ENCODE measurements around the gene CENPC. TPM values are rescaled to one million over a fixed set of nuclear protein-coding genes. Genes with fewer than 3 reads are reported as not detected.

CENPC gene
- polyA plus RNA-seq, 1 donor from 2014 or later, result 9.5 TPM

DNA sequence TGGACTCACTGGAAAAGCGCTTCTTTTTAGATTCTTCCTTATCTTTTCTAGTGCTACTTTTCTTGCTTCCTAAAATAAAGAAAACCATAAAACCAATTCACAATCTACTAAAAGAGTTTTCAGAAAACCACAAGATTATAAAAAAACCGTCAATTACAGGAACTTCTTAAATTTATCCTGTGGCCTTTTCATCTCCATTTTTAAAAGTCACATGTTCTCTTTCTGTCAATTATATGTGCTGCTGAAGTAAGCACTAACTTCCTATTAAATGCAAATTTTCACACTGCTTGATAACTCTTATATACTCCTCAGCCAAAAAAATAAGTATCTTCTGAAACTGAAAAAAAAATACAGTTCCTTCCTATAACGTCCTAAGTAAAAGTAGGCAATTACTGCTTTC lies 32.8 kb downstream of the CENPC start:
- H3F3A ChIP-seq (ENCODE audit: insufficient read depth, low read length, poor library complexity, severe bottlenecking), result no peaks in the 10 kb centered on the region
- H3K4me3 ChIP-seq (ENCODE audit: low read length), result no peak overlapping the region
- no peak overlapping the region for H2AFZ ChIP-seq (ENCODE audit: low read depth, low read length)
- H3K27ac ChIP-seq (ENCODE audit: low read length), result no peak overlapping the region
- H3K9ac ChIP-seq (ENCODE audit: low read length), result no peak overlapping the region
- no peaks in the 10 kb centered on the region for H4K20me1 ChIP-seq (ENCODE audit: insufficient read depth)
- TF ChIP-seq, protein P1, sequence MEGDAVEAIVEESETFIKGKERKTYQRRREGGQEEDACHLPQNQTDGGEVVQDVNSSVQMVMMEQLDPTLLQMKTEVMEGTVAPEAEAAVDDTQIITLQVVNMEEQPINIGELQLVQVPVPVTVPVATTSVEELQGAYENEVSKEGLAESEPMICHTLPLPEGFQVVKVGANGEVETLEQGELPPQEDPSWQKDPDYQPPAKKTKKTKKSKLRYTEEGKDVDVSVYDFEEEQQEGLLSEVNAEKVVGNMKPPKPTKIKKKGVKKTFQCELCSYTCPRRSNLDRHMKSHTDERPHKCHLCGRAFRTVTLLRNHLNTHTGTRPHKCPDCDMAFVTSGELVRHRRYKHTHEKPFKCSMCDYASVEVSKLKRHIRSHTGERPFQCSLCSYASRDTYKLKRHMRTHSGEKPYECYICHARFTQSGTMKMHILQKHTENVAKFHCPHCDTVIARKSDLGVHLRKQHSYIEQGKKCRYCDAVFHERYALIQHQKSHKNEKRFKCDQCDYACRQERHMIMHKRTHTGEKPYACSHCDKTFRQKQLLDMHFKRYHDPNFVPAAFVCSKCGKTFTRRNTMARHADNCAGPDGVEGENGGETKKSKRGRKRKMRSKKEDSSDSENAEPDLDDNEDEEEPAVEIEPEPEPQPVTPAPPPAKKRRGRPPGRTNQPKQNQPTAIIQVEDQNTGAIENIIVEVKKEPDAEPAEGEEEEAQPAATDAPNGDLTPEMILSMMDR (IDR thresholded peaks at IDR 0.05; ENCODE audit: poor library complexity, severe bottlenecking), result no peak
- TF ChIP-seq TAF1 (IDR thresholded peaks at IDR 0.05; ENCODE audit: low read depth), result no peak
- no peak for TF ChIP-seq EP300 (conservative IDR thresholded peaks at IDR 0.05; ENCODE audit: poor library complexity, severe bottlenecking)
- no peak for TF ChIP-seq POLR2AphosphoS5 (IDR thresholded peaks at IDR 0.05)
- TF ChIP-seq SMC3 (conservative IDR thresholded peaks at IDR 0.05; ENCODE audit: poor library complexity), result no peak
- no peak for TF ChIP-seq RAD21 (conservative IDR thresholded peaks at IDR 0.05)
- TF ChIP-seq MXI1 (conservative IDR thresholded peaks at IDR 0.05; ENCODE audit: poor library complexity, severe bottlenecking), result no peak
- TF ChIP-seq, protein P2, sequence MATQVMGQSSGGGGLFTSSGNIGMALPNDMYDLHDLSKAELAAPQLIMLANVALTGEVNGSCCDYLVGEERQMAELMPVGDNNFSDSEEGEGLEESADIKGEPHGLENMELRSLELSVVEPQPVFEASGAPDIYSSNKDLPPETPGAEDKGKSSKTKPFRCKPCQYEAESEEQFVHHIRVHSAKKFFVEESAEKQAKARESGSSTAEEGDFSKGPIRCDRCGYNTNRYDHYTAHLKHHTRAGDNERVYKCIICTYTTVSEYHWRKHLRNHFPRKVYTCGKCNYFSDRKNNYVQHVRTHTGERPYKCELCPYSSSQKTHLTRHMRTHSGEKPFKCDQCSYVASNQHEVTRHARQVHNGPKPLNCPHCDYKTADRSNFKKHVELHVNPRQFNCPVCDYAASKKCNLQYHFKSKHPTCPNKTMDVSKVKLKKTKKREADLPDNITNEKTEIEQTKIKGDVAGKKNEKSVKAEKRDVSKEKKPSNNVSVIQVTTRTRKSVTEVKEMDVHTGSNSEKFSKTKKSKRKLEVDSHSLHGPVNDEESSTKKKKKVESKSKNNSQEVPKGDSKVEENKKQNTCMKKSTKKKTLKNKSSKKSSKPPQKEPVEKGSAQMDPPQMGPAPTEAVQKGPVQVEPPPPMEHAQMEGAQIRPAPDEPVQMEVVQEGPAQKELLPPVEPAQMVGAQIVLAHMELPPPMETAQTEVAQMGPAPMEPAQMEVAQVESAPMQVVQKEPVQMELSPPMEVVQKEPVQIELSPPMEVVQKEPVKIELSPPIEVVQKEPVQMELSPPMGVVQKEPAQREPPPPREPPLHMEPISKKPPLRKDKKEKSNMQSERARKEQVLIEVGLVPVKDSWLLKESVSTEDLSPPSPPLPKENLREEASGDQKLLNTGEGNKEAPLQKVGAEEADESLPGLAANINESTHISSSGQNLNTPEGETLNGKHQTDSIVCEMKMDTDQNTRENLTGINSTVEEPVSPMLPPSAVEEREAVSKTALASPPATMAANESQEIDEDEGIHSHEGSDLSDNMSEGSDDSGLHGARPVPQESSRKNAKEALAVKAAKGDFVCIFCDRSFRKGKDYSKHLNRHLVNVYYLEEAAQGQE (IDR thresholded peaks at IDR 0.05; ENCODE audit: borderline replicate concordance), result no peak
- no peak for TF ChIP-seq EZH2 (IDR thresholded peaks at IDR 0.05; ENCODE audit: borderline replicate concordance, insufficient read depth, low read length, poor library complexity, severe bottlenecking)
- no peaks in the 10 kb centered on the region for H3K9me3 ChIP-seq (ENCODE audit: low read length)
- no peaks in the 10 kb centered on the region for H3K79me2 ChIP-seq (replicated peaks; ENCODE audit: insufficient read depth, low read length)
- H3K36me3 ChIP-seq (ENCODE audit: insufficient read depth, low read length), result no peaks in the 10 kb centered on the region
- no peak overlapping the region for H3K4me2 ChIP-seq (ENCODE audit: low read length)
- H3K27me3 ChIP-seq (ENCODE audit: insufficient read depth, low read depth, low read length), result no peaks in the 10 kb centered on the region
- H3K9me2 ChIP-seq (ENCODE audit: insufficient read depth, low read length), result no peaks in the 10 kb centered on the region

DNA sequence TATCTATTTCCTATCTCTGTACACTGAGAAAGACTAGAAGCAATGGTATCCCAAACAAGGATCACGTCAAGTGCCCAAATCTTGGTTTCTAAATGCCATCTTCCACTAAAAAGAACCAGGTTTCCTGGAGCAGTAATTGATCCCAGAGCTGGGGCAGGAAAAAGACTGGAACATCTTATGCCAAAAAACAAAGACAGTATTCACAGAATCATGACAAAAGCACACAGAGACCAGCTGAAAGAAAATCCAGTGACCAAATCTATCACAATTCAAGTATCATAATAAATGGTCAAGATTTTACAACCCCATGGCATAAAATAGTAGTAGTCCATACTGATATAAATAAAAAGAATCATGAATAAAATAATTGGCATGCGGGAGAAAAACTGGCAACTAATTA lies 44.9 kb downstream of the CENPC start:
- Histone ChIP-seq H3K36me3 (ENCODE audit: insufficient read depth, low read length) (no peaks in the 10 kb centered on the region), H2AFZ (ENCODE audit: low read depth, low read length) (no peak overlapping the region), H3K9me3 (ENCODE audit: low read length) (no peaks in the 10 kb centered on the region), H3K9ac (ENCODE audit: low read length) (no peak overlapping the region), H4K20me1 (ENCODE audit: insufficient read depth) (no peaks in the 10 kb centered on the region), H3K79me2 (replicated peaks; ENCODE audit: insufficient read depth, low read length) (no peaks in the 10 kb centered on the region), H3K27me3 (ENCODE audit: insufficient read depth, low read depth, low read length) (no peaks in the 10 kb centered on the region), H3K9me2 (ENCODE audit: insufficient read depth, low read length) (no peaks in the 10 kb centered on the region), H3K4me3 (ENCODE audit: low read length) (no peak overlapping the region), H3F3A (ENCODE audit: insufficient read depth, low read length, poor library complexity, severe bottlenecking) (no peaks in the 10 kb centered on the region), H3K4me2 (ENCODE audit: low read length) (no peak overlapping the region), H3K27ac (ENCODE audit: low read length) (no peak overlapping the region)
- TF ChIP-seq, protein P1 (IDR thresholded peaks at IDR 0.05; ENCODE audit: poor library complexity, severe bottlenecking), result no peak
- TF ChIP-seq EP300 (conservative IDR thresholded peaks at IDR 0.05; ENCODE audit: poor library complexity, severe bottlenecking) (no peak), MXI1 (conservative IDR thresholded peaks at IDR 0.05; ENCODE audit: poor library complexity, severe bottlenecking) (no peak), RAD21 (conservative IDR thresholded peaks at IDR 0.05) (no peak), SMC3 (conservative IDR thresholded peaks at IDR 0.05; ENCODE audit: poor library complexity) (no peak), POLR2AphosphoS5 (IDR thresholded peaks at IDR 0.05) (no peak), TAF1 (IDR thresholded peaks at IDR 0.05; ENCODE audit: low read depth) (no peak), EZH2 (IDR thresholded peaks at IDR 0.05; ENCODE audit: borderline replicate concordance, insufficient read depth, low read length, poor library complexity, severe bottlenecking) (no peak)
- TF ChIP-seq, protein P2 (IDR thresholded peaks at IDR 0.05; ENCODE audit: borderline replicate concordance), result no peak
